ENCODE results near the gene SPATA4. TPM values are rescaled to one million over a fixed set of nuclear protein-coding genes. Genes with fewer than 3 reads are reported as not detected.
A peak's percentile ranks its signal among the peaks of the same experiment; 100 is the strongest.

The SPATA4 gene
- total and polyA plus RNA-seq, 2 of the 13 experiments (the other 11 are each of a cell fraction or from before 2014, with no cell fraction given) = not detected

DNA sequence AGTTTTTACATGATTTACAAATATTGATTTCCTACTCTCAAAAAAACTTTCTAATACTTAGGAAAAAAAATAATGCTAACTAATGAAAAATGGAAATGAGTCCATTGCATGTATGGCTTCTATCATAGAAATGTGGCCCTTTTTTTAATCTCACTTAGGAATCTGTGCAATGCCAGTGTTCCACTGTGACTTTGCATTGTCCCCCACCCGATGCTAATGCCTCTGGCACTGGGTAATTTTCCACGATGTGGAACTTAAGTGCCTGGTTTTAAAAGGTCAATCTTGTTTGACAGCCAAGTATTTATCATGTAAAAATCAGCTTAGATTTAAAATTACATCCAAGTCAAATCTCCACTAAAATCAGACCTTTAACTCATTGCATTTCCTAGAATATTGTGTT, 53.1 kb downstream of the SPATA4 start:
- Histone ChIP-seq H3K79me2 (ENCODE audit: insufficient read depth, low read length) (no peaks in the 10 kb centered on the region), H3K9ac (ENCODE audit: insufficient read depth, low read depth, low read length) (no peak overlapping the region), H3K36me3 (replicated peaks in 1 of 2; ENCODE audit: control insufficient read depth in 1 of 2, insufficient read depth in 2 of 2, low read length in 2 of 2) (no peaks in the 10 kb centered on the region), H3K9me3 (ENCODE audit: low read length) (no peaks in the 10 kb centered on the region), H4K20me1 (ENCODE audit: insufficient read depth, low read length) (no peaks in the 10 kb centered on the region), H3K27ac (ENCODE audit: extremely low read length, insufficient read depth, low read length) (no peak overlapping the region), H3K4me1 (ENCODE audit: insufficient read depth, low read length) (no peaks in the 10 kb centered on the region), H3K4me2 (ENCODE audit: low read depth, low read length) (no peak overlapping the region), H3K4me3 (replicated peaks in 1 of 3; ENCODE audit: insufficient read depth in 1 of 3, low read depth in 2 of 3, low read length in 3 of 3) (no peak overlapping the region), H2AFZ (ENCODE audit: low read length) (no peak overlapping the region), H3K27me3 (ENCODE audit: control insufficient read depth in 1 of 2, insufficient read depth in 2 of 2, low read length in 2 of 2) (no peaks in the 10 kb centered on the region)
- TF ChIP-seq MAZ (IDR thresholded peaks at IDR 0.05; ENCODE audit: borderline replicate concordance, low read depth, low read length) = no peak
- no peak for TF ChIP-seq MAZ (CRISPR knock-in tag; IDR thresholded peaks at IDR 0.05; ENCODE audit: low read depth)
- peak in 1 of 2 experiments; percentile 41; a peak in 2 of 4 replicates for TF ChIP-seq MAFK (conservative IDR thresholded peaks at IDR 0.05 in 1 of 2, IDR thresholded peaks at IDR 0.05 in 1 of 2; ENCODE audit: low read length in 2 of 2)
- ATAC-seq = no peak
- FAIRE-seq = no peak
- BruUV-seq (replicated peaks) = no TSS peak
- POLR2A ChIA-PET = no interaction called here
- in situ Hi-C loops (cut with HindIII; ENCODE audit: extremely low pct_ligation_motif_present, low pct_unique_long_range_greater_than_20kb) = loop anchor here (25.0 kb wide), 1 partner anchor 195 kb away; no protein-coding TSS in a partner anchor
- DNase-seq (ENCODE audit: low spot score) = no peak
- intact Hi-C loops (cut with micrococcal nuclease; ENCODE audit: unreplicated experiment) = no loop called here
- 9% methylated on average over 2 of the region's 2 CpGs for WGBS (ENCODE audit: low lambda C conversion rate)
- CTCF ChIA-PET (ENCODE audit: low intra/inter-chr PET ratio, low total read pairs) = no interaction called here

DNA sequence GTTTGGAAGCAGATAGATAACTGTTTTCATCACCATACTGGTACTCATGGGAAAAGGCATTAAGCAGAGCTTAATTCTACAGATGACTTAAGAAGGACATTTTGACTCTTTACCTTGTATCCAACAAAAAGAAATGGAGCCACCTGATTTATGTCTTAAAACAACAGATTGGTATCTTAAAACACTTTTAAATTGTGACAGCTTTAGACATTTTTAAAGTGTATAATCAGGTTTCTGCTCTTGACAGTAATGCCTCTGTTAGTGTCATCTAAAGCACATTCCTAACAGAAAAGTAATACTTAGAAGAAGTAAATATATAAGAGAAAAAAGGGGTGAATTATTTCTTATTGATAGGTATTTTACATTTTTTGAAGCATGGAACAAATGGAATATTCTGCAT, 55.9 kb downstream of the SPATA4 start:
- DNase-seq (ENCODE audit: low spot score) = no peak
- FAIRE-seq = no peak
- no TSS peak for BruUV-seq (replicated peaks)
- intact Hi-C loops (cut with micrococcal nuclease; ENCODE audit: unreplicated experiment) = no loop called here
- Histone ChIP-seq H3K27me3 (ENCODE audit: control insufficient read depth in 1 of 2, insufficient read depth in 2 of 2, low read length in 2 of 2) (no peaks in the 10 kb centered on the region), H3K9me3 (ENCODE audit: low read length) (no peaks in the 10 kb centered on the region), H3K36me3 (replicated peaks in 1 of 2; ENCODE audit: control insufficient read depth in 1 of 2, insufficient read depth in 2 of 2, low read length in 2 of 2) (no peaks in the 10 kb centered on the region), H3K4me2 (ENCODE audit: low read depth, low read length) (no peak overlapping the region), H3K27ac (ENCODE audit: extremely low read length, insufficient read depth, low read length) (no peak overlapping the region), H4K20me1 (ENCODE audit: insufficient read depth, low read length) (no peaks in the 10 kb centered on the region), H3K4me1 (ENCODE audit: insufficient read depth, low read length) (no peaks in the 10 kb centered on the region), H2AFZ (ENCODE audit: low read length) (no peak overlapping the region), H3K9ac (ENCODE audit: insufficient read depth, low read depth, low read length) (no peak overlapping the region), H3K79me2 (ENCODE audit: insufficient read depth, low read length) (no peaks in the 10 kb centered on the region), H3K4me3 (replicated peaks in 1 of 3; ENCODE audit: insufficient read depth in 1 of 3, low read depth in 2 of 3, low read length in 3 of 3) (no peak overlapping the region)
- ChIA-PET CTCF (ENCODE audit: low intra/inter-chr PET ratio, low total read pairs) (no interaction called here), POLR2A (no interaction called here)
- in situ Hi-C loops (cut with HindIII; ENCODE audit: extremely low pct_ligation_motif_present, low pct_unique_long_range_greater_than_20kb) = loop anchor here (25.0 kb wide), 1 partner anchor 198 kb away; no protein-coding TSS in a partner anchor
- ATAC-seq = no peak
- TF ChIP-seq CBX5 (CRISPR knock-in tag; IDR thresholded peaks at IDR 0.05; ENCODE audit: borderline replicate concordance) (no peak), ZNF329 (CRISPR knock-in tag; IDR thresholded peaks at IDR 0.05; ENCODE audit: low read depth) (no peak), ELF3 (CRISPR knock-in tag; IDR thresholded peaks at IDR 0.05) (no peak), KAT2B (IDR thresholded peaks at IDR 0.05; ENCODE audit: borderline replicate concordance, low read depth, low read length) (no peak), ZNF652 (CRISPR knock-in tag; IDR thresholded peaks at IDR 0.05; ENCODE audit: borderline replicate concordance, low read depth) (no peak)
- TF ChIP-seq, protein P1, sequence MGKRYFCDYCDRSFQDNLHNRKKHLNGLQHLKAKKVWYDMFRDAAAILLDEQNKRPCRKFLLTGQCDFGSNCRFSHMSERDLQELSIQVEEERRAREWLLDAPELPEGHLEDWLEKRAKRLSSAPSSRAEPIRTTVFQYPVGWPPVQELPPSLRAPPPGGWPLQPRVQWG (CRISPR knock-in tag; IDR thresholded peaks at IDR 0.05; ENCODE audit: borderline replicate concordance, low read depth) = no peak
- TF ChIP-seq, protein P2, sequence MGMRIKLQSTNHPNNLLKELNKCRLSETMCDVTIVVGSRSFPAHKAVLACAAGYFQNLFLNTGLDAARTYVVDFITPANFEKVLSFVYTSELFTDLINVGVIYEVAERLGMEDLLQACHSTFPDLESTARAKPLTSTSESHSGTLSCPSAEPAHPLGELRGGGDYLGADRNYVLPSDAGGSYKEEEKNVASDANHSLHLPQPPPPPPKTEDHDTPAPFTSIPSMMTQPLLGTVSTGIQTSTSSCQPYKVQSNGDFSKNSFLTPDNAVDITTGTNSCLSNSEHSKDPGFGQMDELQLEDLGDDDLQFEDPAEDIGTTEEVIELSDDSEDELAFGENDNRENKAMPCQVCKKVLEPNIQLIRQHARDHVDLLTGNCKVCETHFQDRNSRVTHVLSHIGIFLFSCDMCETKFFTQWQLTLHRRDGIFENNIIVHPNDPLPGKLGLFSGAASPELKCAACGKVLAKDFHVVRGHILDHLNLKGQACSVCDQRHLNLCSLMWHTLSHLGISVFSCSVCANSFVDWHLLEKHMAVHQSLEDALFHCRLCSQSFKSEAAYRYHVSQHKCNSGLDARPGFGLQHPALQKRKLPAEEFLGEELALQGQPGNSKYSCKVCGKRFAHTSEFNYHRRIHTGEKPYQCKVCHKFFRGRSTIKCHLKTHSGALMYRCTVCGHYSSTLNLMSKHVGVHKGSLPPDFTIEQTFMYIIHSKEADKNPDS (CRISPR knock-in tag; IDR thresholded peaks at IDR 0.05) = no peak
- TF ChIP-seq, protein P3, sequence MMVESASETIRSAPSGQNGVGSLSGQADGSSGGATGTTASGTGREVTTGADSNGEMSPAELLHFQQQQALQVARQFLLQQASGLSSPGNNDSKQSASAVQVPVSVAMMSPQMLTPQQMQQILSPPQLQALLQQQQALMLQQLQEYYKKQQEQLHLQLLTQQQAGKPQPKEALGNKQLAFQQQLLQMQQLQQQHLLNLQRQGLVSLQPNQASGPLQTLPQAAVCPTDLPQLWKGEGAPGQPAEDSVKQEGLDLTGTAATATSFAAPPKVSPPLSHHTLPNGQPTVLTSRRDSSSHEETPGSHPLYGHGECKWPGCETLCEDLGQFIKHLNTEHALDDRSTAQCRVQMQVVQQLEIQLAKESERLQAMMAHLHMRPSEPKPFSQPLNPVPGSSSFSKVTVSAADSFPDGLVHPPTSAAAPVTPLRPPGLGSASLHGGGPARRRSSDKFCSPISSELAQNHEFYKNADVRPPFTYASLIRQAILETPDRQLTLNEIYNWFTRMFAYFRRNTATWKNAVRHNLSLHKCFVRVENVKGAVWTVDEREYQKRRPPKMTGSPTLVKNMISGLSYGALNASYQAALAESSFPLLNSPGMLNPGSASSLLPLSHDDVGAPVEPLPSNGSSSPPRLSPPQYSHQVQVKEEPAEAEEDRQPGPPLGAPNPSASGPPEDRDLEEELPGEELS (CRISPR knock-in tag; IDR thresholded peaks at IDR 0.05) = no peak
